ENCODE results near the gene RAB6B. TPM values are rescaled to one million over a fixed set of nuclear protein-coding genes. Genes with fewer than 3 reads are reported as not detected.

The RAB6B gene
- total and polyA plus RNA-seq, 2 of the 8 experiments (the other 6 are each of a cell fraction or from before 2014, with no cell fraction given), result 7.9 to 15.6 TPM

DNA sequence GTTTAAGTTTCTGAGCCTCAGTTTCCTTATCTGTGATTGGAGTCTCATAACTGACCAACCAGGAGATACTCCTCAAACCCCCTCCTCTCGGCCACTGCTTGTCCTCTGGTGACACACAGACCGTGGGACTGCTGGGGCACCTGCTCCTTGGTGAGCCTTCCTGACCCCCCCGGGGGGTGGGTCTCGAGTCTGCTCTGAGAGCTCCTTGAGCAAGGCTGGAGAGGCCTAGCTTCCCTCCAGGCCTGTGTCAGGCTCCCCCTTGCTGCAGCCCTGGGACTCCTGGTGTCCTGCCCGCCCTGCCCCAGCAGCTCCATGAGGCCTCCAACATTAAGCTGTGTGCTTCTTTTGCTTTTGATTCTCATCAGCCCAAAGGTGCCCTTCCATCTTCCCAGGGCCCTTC lies 62.4 kb downstream of the RAB6B start:
- H3K23me2 ChIP-seq (ENCODE audit: low read depth, low read length), result peaks cover 4% of the 10 kb centered on the region; the same call in 1 of the 2 replicates
- H3K36me3 ChIP-seq (ENCODE audit: control insufficient read depth in 2 of 4, insufficient read depth in 4 of 4, low read length in 3 of 4), result no peaks in the 10 kb centered on the region; a peak in 3 of 8 replicates
- no peaks in the 10 kb centered on the region for H3K79me2 ChIP-seq (ENCODE audit: control insufficient read depth in 1 of 2, insufficient read depth in 2 of 2, low read length in 2 of 2)
- no peaks in the 10 kb centered on the region for H3K9me3 ChIP-seq (ENCODE audit: insufficient read depth in 2 of 2, low read depth in 1 of 2, low read length in 1 of 2)
- H2BK120ac ChIP-seq (replicated peaks; ENCODE audit: low read depth, low read length), result no peak overlapping the region
- H3K79me1 ChIP-seq (ENCODE audit: low read depth, low read length), result no peaks in the 10 kb centered on the region
- H3K27me3 ChIP-seq (replicated peaks in 1 of 4; ENCODE audit: control insufficient read depth in 3 of 4, extremely low read depth in 1 of 4, insufficient read depth in 3 of 4, low read length in 3 of 4), result no peaks in the 10 kb centered on the region
- no peak overlapping the region for H2AFZ ChIP-seq (ENCODE audit: low read length)
- H3K4me1 ChIP-seq (replicated peaks in 1 of 4; ENCODE audit: control insufficient read depth in 3 of 4, insufficient read depth in 4 of 4, low read length in 3 of 4), result no peaks in the 10 kb centered on the region
- 97% methylated on average over 5 of the region's 5 CpGs; no CpG with 5 or more reads in 1 of the 2 experiments for WGBS, 2 experiments (ENCODE audit: extremely low coverage in 1 of 2, insufficient coverage in 1 of 2, insufficient read length in 1 of 2, insufficient replicate concordance in 2 of 2, low coverage in 1 of 2, low lambda C conversion rate in 2 of 2, missing lambda C conversion rate in 1 of 2)
- ChIA-PET POLR2A (ENCODE audit: partially characterized antibody) (interaction anchor here (0.6 to 1.2 kb wide), 3 partner anchors 10 to 192 kb away, joined by 4 read pairs; no protein-coding TSS in a partner anchor), CTCF (ENCODE audit: partially characterized antibody) (interaction anchor here (0.6 to 7.9 kb wide), 21 partner anchors 8 to 281 kb away, joined by 3 to 75 read pairs (median 5); no protein-coding TSS in a partner anchor)
- no peak overlapping the region for H2AK5ac ChIP-seq (ENCODE audit: low read depth, low read length)
- H4K20me1 ChIP-seq (replicated peaks in 1 of 2; ENCODE audit: control insufficient read depth in 1 of 2, insufficient read depth in 2 of 2, low read length in 2 of 2), result peaks cover 0 to 1% of the 10 kb centered on the region in 2 experiments
- H4K8ac ChIP-seq (ENCODE audit: extremely low read depth, insufficient read depth, low read length), result no peak overlapping the region
- H2BK12ac ChIP-seq (ENCODE audit: low read depth, low read length), result no peak overlapping the region
- no peak overlapping the region for H3K4me3 ChIP-seq (ENCODE audit: extremely low read depth in 1 of 4, insufficient read depth in 2 of 4, low read depth in 3 of 4, low read length in 4 of 4)
- H3K23ac ChIP-seq (ENCODE audit: insufficient read length), result no peak overlapping the region
- no peak overlapping the region for H3K4me2 ChIP-seq (ENCODE audit: insufficient read depth in 1 of 2, low read depth in 2 of 2, low read length in 2 of 2)
- DNase-seq (ENCODE audit: low read depth in 1 of 2, low spot score in 2 of 2) (peak in 1 of 2 experiments; percentile 23), FAIRE-seq (no peak)
- H3K56ac ChIP-seq (replicated peaks; ENCODE audit: insufficient read length, low read depth, low read length), result no peak overlapping the region
- H4K5ac ChIP-seq (ENCODE audit: insufficient read length, low read depth, low read length), result no peak overlapping the region
- no peak overlapping the region for H2BK15ac ChIP-seq (ENCODE audit: low read length)
- no peak overlapping the region for H3K18ac ChIP-seq (ENCODE audit: extremely low read depth, low read length)
- no peak overlapping the region for H3K27ac ChIP-seq (ENCODE audit: low read depth, low read length)
- no peak overlapping the region for H2BK20ac ChIP-seq (ENCODE audit: low read length)
- H4K91ac ChIP-seq (replicated peaks; ENCODE audit: insufficient read length, low read length), result no peak overlapping the region
- no peak overlapping the region for H3K4ac ChIP-seq (replicated peaks; ENCODE audit: insufficient read length, low read depth, low read length)
- no peak overlapping the region for H3K9ac ChIP-seq (replicated peaks in 1 of 4; ENCODE audit: extremely low read depth in 1 of 4, low read depth in 3 of 4, low read length in 3 of 4)
- no peak overlapping the region for H2BK5ac ChIP-seq (ENCODE audit: low read depth, low read length)
- no peak overlapping the region for H3K14ac ChIP-seq (ENCODE audit: insufficient read length)
- TF ChIP-seq EP300 (IDR thresholded peaks at IDR 0.05; ENCODE audit: borderline replicate concordance in 1 of 2, low read depth in 2 of 2, low read length in 2 of 2), result no peak
- TF ChIP-seq CEBPB (IDR thresholded peaks at IDR 0.05; ENCODE audit: low read depth, low read length), result no peak
- TF ChIP-seq, protein P1, sequence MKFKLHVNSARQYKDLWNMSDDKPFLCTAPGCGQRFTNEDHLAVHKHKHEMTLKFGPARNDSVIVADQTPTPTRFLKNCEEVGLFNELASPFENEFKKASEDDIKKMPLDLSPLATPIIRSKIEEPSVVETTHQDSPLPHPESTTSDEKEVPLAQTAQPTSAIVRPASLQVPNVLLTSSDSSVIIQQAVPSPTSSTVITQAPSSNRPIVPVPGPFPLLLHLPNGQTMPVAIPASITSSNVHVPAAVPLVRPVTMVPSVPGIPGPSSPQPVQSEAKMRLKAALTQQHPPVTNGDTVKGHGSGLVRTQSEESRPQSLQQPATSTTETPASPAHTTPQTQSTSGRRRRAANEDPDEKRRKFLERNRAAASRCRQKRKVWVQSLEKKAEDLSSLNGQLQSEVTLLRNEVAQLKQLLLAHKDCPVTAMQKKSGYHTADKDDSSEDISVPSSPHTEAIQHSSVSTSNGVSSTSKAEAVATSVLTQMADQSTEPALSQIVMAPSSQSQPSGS (IDR thresholded peaks at IDR 0.05; ENCODE audit: low read length), result no peak
- TF ChIP-seq TBP (IDR thresholded peaks at IDR 0.05; ENCODE audit: low read depth, low read length), result no peak
- TF ChIP-seq, protein P2, sequence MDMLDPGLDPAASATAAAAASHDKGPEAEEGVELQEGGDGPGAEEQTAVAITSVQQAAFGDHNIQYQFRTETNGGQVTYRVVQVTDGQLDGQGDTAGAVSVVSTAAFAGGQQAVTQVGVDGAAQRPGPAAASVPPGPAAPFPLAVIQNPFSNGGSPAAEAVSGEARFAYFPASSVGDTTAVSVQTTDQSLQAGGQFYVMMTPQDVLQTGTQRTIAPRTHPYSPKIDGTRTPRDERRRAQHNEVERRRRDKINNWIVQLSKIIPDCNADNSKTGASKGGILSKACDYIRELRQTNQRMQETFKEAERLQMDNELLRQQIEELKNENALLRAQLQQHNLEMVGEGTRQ (IDR thresholded peaks at IDR 0.05; ENCODE audit: low read length), result no peak
- TF ChIP-seq RXRA (IDR thresholded peaks at IDR 0.05; ENCODE audit: insufficient read depth, low read depth, low read length), result no peak
- TF ChIP-seq SIRT6 (IDR thresholded peaks at IDR 0.05; ENCODE audit: low read length), result no peak
- TF ChIP-seq PHF8 (conservative IDR thresholded peaks at IDR 0.05; ENCODE audit: low read depth, low read length), result no peak
- no peak for TF ChIP-seq KDM4A (IDR thresholded peaks at IDR 0.05; ENCODE audit: low read depth, low read length, severe bottlenecking)
- TF ChIP-seq BCL11A (IDR thresholded peaks at IDR 0.05; ENCODE audit: low read depth in 2 of 2, low read length in 2 of 2), result no peak
- no peak for TF ChIP-seq SAP30 (IDR thresholded peaks at IDR 0.05; ENCODE audit: insufficient read depth, insufficient replicate concordance, low read length)

Data from H1 (cell line).